GM18520 (cell line): Measurements from ENCODE around the gene IRF9.

Source experiments
- ATAC-seq: cut with Tn5 transposase; IDR thresholded peaks from one replicate; pipeline ENCODE4 v1.9.1; 2021; ENCODE audit not compliant: unreplicated experiment

The IRF9 gene

GRCh38 chr14:24215495-24216344, 54.7 kb downstream of the IRF9 start, which contains the start of gene MDP1:
MDP1 (minus strand) TSS chr14:24216066; CDS start chr14:24215955, 111 bp downstream.
- peak; percentile 76 for ATAC-seq
